GM18861 (cell line): ENCODE data around the gene PGK1.
"Not testable (repeated sequence)": the region's sequence is repeated elsewhere in the genome, so short reads cannot be mapped to it uniquely, and the experiment has no call there.

Experiments used
- ATAC-seq: cut with Tn5 transposase; IDR thresholded peaks from one replicate; pipeline ENCODE4 v1.9.1; 2021; ENCODE audit not compliant: unreplicated experiment

Gene PGK1

DNA sequence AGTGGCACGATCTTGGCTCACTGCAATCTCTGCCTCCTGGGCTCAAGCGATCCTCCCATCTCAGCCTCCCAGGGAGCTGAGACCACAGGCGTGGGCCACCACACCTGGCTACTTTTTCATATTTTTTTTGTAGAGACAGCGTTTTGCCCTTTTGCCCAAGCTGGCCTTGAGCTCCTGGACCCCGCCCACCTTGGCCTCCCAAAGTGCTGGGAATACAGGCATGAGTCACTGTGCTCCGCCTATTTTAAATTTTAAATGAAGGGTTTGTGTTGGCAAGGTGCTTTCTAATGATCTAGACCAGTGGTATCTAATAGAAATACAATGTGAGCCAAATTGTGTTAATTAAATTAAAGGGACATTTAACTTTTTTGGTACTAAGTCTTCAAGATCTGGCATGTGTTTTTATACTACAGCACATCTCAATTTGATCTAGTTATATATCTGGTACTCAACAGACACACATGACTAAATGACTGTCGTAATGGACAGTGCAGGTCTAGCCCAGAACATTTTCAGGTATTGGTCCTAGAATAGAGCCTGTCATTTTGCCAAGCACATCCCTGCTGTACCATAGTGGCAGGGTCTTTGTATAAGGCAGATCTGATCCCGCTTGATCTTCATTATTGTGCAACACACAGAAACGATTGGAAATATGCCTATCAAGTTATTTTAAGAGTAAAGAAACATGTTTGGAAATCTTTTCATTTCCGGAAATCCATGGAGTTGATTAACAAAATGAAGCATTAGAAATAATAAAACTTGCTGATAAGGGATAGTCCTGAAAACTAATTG, 7.3 kb downstream of the PGK1 start:
- ATAC-seq, result no peak

DNA sequence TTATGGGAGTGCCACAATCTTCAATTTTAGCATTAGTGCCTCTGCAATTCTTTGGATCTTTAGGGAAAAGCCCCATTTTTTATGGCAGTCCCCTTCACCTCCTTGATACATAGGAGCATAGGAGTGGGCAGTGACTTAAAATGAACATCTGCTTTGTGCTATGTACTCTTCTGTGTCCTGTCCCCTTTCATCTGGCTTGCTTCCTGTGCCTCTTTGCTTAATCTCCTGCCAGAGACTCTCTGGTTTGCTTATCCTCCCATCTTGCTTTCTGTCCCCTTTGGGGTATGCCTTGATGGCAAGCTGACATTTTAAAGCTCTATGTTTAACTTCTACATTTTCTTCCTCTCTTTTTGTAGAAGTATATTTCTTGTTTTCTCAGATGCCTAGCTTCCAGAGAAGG, 12.3 kb downstream of the PGK1 start:
- no peak for ATAC-seq

DNA sequence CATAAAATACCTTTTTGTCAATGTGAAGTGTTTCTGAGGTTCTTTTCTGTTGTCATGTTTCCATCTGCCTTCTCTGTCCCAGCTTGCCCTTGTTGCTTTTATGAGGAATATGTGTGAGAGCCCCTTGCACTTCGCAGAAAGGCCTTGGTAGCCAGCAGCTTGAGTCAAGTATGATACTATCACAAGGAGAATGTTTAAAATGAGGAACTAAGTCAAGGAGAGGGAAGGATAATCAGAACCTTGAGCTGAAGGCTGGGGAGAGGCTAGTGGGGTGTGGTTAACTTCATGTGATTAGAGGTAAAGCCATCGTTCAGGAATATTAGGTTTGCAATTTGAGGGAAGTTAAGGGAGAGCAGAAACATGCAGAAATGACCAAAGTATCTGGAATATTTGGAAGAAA, 12.7 kb downstream of the PGK1 start:
- no peak for ATAC-seq

DNA sequence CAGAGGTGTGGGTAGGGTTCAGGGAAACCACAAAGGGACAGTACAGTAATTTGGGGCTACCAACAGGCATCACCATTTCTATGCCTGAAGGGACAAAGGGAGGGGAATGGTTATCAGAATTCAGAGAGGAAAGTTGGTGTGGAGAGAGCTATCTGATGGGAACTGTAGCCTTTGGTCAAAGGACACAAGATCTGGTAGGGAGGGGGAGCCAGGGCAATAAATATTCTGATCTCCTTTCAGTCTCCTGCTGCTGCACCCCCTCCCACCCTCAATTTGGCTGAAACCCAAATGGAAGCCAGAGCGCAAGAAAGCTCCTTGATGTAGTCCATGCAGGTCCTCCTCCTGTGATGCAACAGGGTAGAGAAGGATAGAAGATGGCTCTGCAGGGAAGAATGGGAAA, 14.6 kb downstream of the PGK1 start:
- ATAC-seq, result no peak

DNA sequence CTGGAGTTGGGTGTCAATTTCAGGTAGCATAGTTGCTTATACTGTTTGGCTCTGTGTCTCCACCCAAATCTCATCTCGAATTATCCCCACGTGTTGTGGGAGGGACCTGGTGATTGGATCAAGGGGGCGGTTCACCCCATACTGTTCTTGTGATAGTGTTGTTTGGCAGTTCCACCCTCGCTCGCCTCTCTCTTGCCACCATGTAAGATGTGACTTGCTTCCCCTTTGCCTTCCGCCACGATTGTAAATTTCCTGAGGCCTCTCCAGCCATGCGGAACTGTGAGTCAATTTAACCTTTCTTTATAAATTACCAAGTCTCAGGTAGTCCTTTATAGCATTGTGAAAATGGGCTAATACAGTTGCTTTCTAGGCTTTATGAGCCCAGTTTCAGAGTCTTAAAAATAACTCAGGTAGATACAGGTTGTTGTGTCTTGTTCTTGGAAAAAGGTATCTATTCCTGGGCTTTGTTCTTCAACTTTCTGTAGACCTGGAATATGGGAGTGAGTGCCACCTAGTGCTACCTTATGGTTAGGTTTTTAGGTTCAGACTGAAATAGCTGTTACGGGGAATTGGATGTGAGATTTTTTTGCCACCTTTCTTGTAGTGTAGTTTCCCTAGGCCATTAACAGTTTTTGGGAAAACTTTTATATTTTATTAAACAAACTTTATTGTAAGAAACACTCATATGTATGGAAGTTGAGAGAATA, 15.6 kb downstream of the PGK1 start:
- ATAC-seq, result no peak

DNA sequence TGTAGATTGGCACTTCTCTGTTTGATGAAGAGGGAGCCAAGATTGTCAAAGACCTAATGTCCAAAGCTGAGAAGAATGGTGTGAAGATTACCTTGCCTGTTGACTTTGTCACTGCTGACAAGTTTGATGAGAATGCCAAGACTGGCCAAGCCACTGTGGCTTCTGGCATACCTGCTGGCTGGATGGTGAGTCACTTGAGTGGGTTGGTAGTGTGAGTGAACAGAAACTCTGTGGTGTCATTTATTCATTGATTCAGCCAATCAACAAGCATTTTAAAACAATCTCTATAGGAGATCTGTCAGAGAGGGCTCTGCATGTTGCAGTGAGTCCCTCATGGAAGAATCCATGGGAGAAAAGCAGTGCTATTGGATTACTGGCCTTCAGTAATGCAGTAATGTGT, 19.1 kb downstream of the PGK1 start:
- no peak for ATAC-seq

DNA sequence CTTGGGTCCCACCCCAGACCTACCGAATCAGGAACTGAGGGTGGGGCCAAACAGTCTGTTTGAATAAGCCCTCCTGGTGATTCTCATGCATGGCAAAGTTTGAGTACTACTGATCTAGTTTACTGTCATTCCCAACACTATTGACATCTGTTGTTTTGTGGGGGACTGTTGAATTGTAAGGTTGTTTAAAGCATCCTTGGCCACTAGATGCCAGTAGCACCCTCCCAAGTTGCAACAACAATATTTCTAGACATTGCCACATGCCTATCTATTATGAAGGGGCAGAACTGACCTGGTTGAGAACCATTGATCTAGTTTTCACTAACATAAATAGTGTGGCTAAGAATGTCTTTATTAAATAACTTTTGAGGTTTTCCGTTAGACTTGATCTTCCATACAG, 20.3 kb downstream of the PGK1 start:
- ATAC-seq, result no peak

DNA sequence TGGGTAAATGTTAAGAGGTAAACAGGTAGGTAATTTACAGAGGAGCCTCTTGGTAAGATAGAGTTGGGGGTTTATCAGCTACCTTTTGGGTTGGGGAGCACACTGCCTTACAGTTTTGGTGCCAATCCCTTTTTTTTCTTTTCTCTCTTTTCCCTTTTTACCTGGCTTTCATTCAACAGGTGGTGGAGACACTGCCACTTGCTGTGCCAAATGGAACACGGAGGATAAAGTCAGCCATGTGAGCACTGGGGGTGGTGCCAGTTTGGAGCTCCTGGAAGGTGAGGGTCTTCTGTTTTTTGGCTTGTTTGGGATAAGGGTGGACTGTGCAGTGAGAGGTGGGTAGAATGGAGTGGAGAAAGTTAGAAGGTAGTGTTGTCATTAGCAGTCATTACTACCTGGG, 21.1 kb downstream of the PGK1 start:
- no peak for ATAC-seq

DNA sequence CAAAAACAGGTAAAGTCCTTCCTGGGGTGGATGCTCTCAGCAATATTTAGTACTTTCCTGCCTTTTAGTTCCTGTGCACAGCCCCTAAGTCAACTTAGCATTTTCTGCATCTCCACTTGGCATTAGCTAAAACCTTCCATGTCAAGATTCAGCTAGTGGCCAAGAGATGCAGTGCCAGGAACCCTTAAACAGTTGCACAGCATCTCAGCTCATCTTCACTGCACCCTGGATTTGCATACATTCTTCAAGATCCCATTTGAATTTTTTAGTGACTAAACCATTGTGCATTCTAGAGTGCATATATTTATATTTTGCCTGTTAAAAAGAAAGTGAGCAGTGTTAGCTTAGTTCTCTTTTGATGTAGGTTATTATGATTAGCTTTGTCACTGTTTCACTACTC, 21.7 kb downstream of the PGK1 start:
- ATAC-seq, result not testable (repeated sequence)

DNA sequence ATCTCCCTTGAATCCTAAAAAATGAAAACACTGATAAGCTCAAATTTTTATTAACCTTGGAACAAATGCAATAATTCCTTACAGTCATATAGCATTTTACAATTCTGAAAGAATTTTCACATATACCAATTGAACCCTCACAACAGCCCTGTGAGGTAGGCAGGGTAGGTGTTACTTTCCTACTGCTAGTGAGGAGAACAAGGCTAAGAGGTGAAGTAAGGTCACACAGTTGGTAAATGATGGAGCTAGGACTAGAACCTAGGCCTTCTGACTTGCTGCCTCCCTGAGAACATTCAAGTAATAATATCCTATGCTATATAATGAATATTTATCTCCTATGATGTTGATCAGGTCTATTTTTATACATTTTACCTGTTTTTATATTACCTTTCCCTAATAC, 25.7 kb downstream of the PGK1 start:
- ATAC-seq, result no peak

DNA sequence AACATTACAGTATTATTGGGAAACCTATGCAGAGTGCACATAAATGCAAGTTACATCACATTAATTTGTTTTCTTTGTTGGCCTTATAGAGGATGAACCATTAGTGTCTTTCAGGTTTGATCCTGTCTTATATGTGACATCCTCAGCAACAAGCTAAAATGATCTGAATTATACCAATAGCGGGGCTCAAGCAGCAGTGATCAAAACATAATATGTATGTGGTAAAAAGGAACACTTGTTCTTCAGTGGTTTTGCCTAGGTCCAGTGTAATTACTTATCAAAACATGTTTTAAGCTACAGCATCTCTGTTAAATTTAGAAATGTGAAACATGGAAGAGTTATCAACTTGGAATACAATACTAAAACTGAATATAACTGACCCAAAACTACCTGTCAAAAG, 26.3 kb downstream of the PGK1 start:
- no peak for ATAC-seq

DNA sequence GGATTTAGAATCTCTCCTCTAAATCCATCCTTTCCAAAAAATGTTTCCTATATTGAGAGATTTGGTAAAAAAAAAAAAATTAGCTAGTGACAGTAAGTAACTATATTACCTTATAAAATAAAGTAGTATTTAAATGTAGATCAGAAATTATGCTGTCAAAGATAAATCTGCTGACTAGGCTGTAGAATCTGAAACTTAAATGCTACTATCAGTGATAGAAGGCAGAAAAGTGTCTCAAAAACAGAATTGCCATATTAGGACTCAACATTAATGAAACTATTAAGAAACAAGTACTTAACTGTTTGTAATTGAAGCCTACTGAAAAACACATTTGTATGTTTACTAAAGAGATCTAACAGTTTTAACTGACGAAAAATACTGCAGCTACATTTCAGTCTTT, 27.1 kb downstream of the PGK1 start:
- no peak for ATAC-seq

DNA sequence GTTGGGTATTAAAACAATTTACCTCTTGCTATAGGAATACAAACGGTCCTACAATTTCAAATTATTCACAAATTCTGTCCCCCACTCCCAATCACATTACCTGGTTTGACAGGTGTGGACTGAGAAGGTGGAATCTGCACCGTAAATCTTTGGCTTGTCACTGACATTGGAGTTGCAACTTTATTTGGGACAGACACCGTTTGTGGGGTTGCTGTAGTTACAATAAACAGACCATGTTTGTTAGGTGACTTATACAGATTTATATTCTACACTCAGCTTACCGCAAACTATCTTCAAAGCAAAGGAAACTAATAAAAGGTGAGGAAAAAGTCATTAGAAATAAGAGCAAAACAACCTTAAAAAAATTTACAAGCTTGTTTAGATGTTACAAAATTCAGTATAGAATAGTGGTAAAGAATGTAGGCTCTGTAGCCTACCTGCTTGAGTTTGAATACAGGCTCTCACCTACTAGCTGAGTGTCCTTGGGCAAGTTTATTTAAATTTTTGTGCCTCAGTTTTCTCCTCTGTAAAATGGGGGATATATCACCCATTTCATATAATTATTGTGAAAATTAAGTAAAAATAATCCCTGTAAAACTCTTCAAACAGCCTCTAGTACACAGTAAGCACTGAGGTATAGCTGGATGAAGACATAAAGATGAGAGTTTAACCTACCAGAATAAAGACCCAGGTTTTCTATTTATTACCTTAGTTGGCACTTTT, 29.4 kb downstream of the PGK1 start:
- no peak for ATAC-seq

DNA sequence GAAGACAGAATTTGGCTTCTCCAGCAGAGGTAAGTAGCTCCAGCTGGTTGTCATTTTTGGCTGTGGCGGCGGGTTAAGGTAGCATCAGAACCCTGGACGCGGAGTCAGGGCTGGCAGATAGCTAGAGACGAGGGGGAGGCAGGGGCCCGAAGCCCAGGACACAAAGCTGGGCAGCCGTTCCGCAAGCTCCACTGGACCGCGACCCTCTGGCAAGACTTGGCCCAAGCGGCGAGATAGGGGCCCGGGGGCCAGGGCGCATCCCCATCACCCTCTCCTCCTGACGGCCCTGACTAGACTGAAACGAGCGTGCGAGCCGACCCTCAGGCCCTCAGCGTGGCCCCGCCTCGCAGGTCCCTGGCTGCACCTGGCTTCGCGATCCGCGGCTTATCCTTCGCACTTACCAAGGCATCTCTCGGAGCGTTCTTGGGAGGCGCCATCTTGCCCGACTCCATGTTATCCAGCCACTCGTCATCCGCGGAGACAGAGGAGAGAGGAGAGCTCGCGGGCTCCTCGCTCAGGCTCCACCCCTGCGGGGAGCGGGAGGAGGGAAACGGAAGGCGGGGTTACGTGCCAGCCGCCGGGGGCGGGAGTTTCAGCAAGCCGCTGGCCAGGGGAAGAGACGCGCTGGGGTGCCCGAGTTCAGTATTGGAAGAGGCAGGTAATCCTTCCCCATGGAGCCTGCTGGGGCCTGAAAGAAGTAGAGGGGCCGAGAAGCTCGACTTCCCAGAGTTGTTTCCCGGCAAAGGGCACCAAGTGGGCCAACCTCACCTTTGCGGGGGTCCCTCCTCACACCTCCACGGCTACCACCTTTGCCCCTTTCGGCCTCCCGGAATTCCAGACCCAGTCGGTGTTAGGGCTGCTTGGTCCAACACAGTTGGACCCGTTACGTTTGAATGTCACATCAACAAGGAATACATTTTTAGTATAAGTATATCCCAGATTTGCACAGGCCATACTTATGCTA, 35.4 kb downstream of the PGK1 start, which contains the start of gene TAF9B:
TAF9B (minus strand) TSS at position 491 of the 964 bp plus-strand sequence; CDS start at position 452, 39 bp downstream.
- ATAC-seq, result peak; percentile 83

DNA sequence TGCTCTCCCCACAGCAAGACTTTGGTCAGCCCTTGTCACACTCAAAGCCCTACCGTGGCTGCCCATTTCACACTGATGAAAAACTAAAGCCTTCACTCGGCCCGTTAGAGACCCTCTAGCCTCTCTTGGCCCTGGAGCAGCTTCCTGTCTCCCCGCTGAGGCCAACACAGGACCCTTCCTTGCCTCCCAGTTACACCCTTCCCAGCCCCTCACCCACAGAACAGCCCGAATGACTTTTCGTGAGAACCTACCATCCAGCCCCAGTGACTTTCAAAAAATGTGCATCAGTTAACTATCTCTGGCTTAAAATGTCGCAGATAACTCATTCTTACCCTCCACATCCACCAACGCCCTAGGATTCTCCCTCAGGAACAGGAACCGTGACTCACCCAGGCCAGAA, 36.2 kb downstream of the PGK1 start:
- no peak for ATAC-seq

DNA sequence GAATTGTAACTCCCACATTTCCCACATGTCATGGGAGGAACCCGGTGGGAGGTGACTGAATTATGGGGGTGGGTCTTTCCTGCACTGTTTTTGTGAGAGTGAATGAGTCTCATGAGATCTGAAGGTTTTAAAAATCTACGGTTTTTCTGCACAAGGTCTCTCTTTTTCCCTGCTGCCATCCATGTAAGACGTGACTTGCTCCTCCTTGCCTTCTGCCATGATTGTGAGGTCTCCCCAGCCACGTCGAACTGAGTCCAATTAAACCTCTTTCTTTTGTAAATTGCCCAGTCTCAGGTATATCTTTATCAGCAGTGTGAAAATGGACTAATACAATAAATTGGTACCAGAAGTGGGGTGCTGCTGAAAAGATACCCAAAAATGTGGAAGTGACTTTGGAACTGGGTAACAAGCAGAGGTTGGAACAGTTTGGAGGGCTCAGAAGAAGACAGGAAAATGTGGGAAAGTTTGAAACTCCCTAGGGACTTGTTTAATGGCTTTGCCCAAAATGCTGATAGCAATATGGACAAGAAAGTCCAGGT, 43.0 kb downstream of the PGK1 start:
- ATAC-seq, result not testable (repeated sequence)

DNA sequence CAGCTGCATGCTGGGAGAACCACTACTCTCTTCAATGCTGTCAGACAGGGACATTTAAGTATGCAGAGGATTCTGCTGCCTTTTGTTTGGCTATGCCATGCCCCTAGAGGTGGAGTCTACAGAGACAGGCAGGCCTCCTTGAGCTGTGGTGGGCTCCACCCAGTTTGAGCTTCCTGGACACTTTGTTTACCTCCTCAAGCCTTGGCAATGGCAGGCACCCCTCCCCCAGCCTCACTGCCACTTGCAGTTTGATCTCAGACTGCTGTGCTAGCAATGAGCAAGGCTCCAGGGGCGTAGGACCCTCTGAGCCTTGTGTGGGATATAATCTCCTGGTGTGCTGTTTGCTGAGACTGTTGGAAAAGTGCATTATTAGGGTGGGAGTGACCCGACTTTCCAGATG, 53.3 kb downstream of the PGK1 start:
- ATAC-seq, result not testable (repeated sequence)

DNA sequence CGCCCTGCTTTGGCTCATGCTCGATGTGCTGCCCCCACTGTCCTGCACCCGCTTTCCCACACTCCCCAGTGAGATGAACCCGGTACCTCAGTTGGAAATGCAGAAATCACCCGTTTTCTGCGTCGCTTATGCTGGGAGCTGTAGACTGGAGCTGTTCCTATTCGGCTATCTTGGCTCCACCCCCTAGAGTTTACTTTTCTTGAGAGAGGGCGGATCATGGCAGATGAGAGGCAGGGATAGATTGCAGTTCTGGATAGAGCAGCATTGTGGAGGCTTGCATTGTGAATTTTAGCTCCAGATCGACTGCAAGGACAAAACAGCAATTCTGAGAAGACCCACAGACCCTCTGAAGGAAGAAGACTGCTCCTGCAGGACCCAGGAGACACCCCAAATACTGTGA, 53.8 kb downstream of the PGK1 start:
- not testable (repeated sequence) for ATAC-seq

DNA sequence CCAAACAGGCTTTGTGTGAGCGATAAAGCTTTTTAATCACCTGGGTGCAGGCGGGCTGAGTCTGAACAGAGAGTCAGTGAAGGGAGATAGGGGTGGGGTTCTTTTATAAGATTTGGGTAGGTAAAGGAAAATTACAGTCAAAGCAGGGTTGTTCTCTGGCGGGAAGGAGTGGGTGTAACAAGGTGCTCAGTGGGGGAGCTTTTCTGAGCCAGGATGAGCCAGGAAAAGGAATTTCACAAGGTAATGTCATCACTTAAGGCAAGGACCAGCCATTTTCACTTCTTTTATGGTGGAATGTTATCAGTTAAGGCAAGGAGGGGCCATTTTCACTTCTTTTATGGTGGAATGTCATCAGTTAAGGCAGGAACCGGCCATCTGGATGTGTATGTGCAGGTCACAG, 56.7 kb downstream of the PGK1 start:
- ATAC-seq, result not testable (repeated sequence)

DNA sequence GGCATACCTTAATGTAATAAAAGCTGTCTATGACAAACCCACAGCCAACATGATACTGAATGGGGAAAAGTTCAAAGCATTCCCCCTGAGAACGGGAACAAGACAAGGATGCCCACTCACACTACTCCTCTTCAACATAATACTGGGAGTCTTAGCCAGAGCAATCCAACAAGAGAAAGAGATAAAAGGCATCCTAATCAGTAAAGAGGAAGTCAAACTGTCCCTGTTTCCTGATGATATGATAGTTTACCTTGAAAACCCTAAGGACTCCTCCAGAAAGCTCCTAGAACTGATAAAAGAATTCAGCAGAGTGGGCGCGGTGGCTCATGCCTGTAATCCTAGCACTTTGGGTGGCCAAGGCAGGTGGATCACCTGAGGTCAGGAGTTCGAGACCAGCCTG, 59.1 kb downstream of the PGK1 start:
- not testable (repeated sequence) for ATAC-seq
